22Rv1 (cell line): ENCODE results near the gene TMEM252.

Experiments
- CTCF ChIP-seq: fragments of 450-650 bp; IDR thresholded peaks from 2 replicates; pipeline ENCODE4 v1.5.1; 2017; ENCODE audit warnings: mild to moderate bottlenecking
- ZFX ChIP-seq: fragments of 450-650 bp; IDR thresholded peaks from 2 replicates; pipeline ENCODE4 v1.6.1; 2017; ENCODE audit warnings: antibody characterized with exemption, borderline replicate concordance

- TF ChIP-seq CTCF = no peak
- TF ChIP-seq ZFX = no peak
Measured at GRCh38 chr9:68493958-68494577, 46.6 kb downstream of the TMEM252 start.
